Heart right ventricle (tissue), 16 donors: ENCODE results near the gene SLC16A11. TPM values are rescaled to one million over a fixed set of nuclear protein-coding genes. Genes with fewer than 3 reads are reported as not detected.
A peak's percentile ranks its signal among the peaks of the same experiment; 100 is the strongest.

ENCODE experiments used
- ATAC-seq, 8 donors: fragments of 200-7000 bp; cut with Tn5 transposase; one replicate each; pipeline ENCODE4 v1.9.1; 2020; ENCODE audit warnings: mild to moderate bottlenecking in 8 of 8, moderate library complexity in 8 of 8, moderate number of reproducible peaks in 1 of 8
- DNase-seq, 2 donors: peaks; one replicate each; pipeline ENCODE4 v3.0.0-alpha.2; 2020
- H3K27ac ChIP-seq, 10 donors: fragments of 200-600 bp; sonication (generic) in 2 of 10; one replicate each; pipeline versions ENCODE4 v1.5.0 to v1.8.0; 2020 to 2022; ENCODE audit warnings: mild to moderate bottlenecking in 3 of 10
- H3K27me3 ChIP-seq, 7 donors: fragments of 200-600 bp; one replicate each; pipeline ENCODE4 v1.8.0; 2021 to 2022; ENCODE audit warnings: mild to moderate bottlenecking in 2 of 7
- H3K36me3 ChIP-seq, 9 donors: fragments of 200-600 bp; sonication (generic) in 1 of 9; one replicate each; pipeline versions ENCODE4 v1.5.0 to v1.8.0; 2020 to 2022; ENCODE audit warnings: mild to moderate bottlenecking in 2 of 9
- H3K4me1 ChIP-seq, 9 donors: fragments of 200-600 bp; sonication (generic) in 1 of 9; one replicate each; pipeline versions ENCODE4 v1.5.0 to v1.8.0; 2020 to 2022; ENCODE audit warnings: mild to moderate bottlenecking in 4 of 9
- H3K4me3 ChIP-seq, 10 donors: fragments of 200-600 bp; sonication (generic) in 2 of 10; one replicate each; pipeline versions ENCODE4 v1.5.0 to v1.8.0; 2020 to 2022; ENCODE audit warnings: mild to moderate bottlenecking in 7 of 10, moderate library complexity in 2 of 10
- H3K9me3 ChIP-seq, 11 donors: fragments of 200-600 bp in 10 of 11; sonication (generic) in 2 of 11; one replicate each; pipeline versions ENCODE4 v1.5.0 to v1.8.0; 2013 to 2022; ENCODE audit warnings: mild to moderate bottlenecking in 2 of 11, control low read depth in 1 of 11, moderate library complexity in 1 of 11
- WGBS, 2 donors: extraction: QIAGEN DNeasy Blood & Tissue Kit; methylation state at CpG; one replicate each; pipeline ENCODE4 v1.1.7; 2013; ENCODE audit warnings: inconsistent platforms in 1 of 2; 5-methylcytosine and 5-hydroxymethylcytosine counted together
- intact Hi-C, 10 donors: fragments of 100-400 bp; cut with DNase I; formaldehyde crosslinking; loops; one replicate each; pipeline versions ENCODE4 v1.11.1 to v1.14.2; 2022
- polyA plus RNA-seq, 2 donors: library from polyadenylated mRNA; stranded (reverse); fragments of 200-250 nt; gene quantifications; one replicate each; pipeline ENCODE4 v1.2.3, GENCODE V29; 2013
- total RNA-seq, 10 donors: library from RNA; stranded (reverse); fragmentation: NEBNext Ultra II Directional in 3 of 10; extraction: Animal tissue kit (Norgen Biotek cat#: 25700) in 3 of 10; gene quantifications; one replicate each; pipeline versions ENCODE4 v1.2.1 to v1.2.4, GENCODE V29; 2021 to 2023
- TF ChIP-seq, protein P1 (sequence below), 9 donors: fragments of 200-600 bp; sonication (generic) in 2 of 9; IDR thresholded peaks; one replicate each; pipeline versions ENCODE4 v1.5.0 to v1.8.0; 2021 to 2022; ENCODE audit warnings: antibody characterized with exemption in 9 of 9, mild to moderate bottlenecking in 5 of 9, moderate library complexity in 1 of 9
- donor health status: Arrhythmogenic right ventricular cardiomyopathy.
- donor health status: ischemic (EF 13 %, LVEDD 7.1; RV severe dilation, severe dysfunction).
- donor health status: healthy with polysubstance abuse.
- donor health status: DM: no; HTN: yes; CAD: no.
- donor health status: DM: no; HTN: no; CAD: no.
- donor health status: ischemic (EF 25% LVEDD 6.9; RV normal size, moderate dysfunction).
- donor health status: ischemic (EF 25% LVEDD 5.7; RV mildly dilated, moderate dysfunction).
- donor health status: healthy.
- donor health status: DM: yes; HTN: yes; CAD: no.
- donor health status: Ischemic cardiomyopathy.
- donor health status: ischemic (EF 35%, LVEDD 5.7; RV mildly dilated, moderate dysfunction).
- donor health status: nonischemic (EF 11% LVEDD 7.7; RV severe dilation, severe dysfunction).
- donor health status: DM: yes; HTN: yes; CAD: no.
- donor health status: PGD.
- donor health status: ischemic (EF 29% LVEDD 5.4; RV normal size, mild dysfunction).
- donor health status: nonischemic (EF 23%, LVEDD 6.1; RV moderate dilation, normal function).

SLC16A11 gene
- total and polyA plus RNA-seq, 12 donors, result 0.19 to 2.1 (median 0.57) TPM

DNA sequence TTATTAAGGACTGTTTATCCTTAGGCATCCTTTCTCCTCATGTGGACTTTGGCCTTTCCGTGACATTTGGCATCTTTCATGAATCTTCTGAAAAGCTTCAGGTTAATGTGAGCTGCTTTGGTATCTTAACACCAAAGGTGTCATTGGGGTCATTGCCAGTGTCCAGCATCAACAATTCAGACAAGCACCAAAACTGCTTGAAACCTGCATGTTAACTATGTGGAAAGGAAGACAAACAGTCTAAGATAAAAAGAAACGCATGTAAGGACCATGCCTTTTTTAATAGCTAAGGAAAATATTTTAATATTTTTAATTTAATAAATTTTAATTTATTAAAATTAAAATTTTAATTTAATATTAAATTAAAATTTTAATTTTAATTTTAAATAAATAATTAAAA is 40.1 kb downstream of the SLC16A11 start:
- H3K27ac ChIP-seq, result no peak overlapping the region
- no peak overlapping the region for H3K4me3 ChIP-seq
- TF ChIP-seq, protein P1, sequence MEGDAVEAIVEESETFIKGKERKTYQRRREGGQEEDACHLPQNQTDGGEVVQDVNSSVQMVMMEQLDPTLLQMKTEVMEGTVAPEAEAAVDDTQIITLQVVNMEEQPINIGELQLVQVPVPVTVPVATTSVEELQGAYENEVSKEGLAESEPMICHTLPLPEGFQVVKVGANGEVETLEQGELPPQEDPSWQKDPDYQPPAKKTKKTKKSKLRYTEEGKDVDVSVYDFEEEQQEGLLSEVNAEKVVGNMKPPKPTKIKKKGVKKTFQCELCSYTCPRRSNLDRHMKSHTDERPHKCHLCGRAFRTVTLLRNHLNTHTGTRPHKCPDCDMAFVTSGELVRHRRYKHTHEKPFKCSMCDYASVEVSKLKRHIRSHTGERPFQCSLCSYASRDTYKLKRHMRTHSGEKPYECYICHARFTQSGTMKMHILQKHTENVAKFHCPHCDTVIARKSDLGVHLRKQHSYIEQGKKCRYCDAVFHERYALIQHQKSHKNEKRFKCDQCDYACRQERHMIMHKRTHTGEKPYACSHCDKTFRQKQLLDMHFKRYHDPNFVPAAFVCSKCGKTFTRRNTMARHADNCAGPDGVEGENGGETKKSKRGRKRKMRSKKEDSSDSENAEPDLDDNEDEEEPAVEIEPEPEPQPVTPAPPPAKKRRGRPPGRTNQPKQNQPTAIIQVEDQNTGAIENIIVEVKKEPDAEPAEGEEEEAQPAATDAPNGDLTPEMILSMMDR (IDR thresholded peaks at IDR 0.05), result no peak
- no peaks in the 10 kb centered on the region for H3K9me3 ChIP-seq
- DNase-seq (no peak), ATAC-seq (no peak)
- no peaks in the 10 kb centered on the region for H3K27me3 ChIP-seq
- intact Hi-C loops, result loop anchor here (1.0 to 10.0 kb wide), 10 partner anchors 85 to 1416 kb away; no protein-coding TSS in a partner anchor
- H3K4me1 ChIP-seq, result peaks cover 0 to 8% (median 0%) of the 10 kb centered on the region in 9 donors
- WGBS, 2 donors, result 94 to 99% methylated on average over 2 of the region's 2 CpGs
- peaks cover 0 to 75% (median 11%) of the 10 kb centered on the region in 9 donors for H3K36me3 ChIP-seq

DNA sequence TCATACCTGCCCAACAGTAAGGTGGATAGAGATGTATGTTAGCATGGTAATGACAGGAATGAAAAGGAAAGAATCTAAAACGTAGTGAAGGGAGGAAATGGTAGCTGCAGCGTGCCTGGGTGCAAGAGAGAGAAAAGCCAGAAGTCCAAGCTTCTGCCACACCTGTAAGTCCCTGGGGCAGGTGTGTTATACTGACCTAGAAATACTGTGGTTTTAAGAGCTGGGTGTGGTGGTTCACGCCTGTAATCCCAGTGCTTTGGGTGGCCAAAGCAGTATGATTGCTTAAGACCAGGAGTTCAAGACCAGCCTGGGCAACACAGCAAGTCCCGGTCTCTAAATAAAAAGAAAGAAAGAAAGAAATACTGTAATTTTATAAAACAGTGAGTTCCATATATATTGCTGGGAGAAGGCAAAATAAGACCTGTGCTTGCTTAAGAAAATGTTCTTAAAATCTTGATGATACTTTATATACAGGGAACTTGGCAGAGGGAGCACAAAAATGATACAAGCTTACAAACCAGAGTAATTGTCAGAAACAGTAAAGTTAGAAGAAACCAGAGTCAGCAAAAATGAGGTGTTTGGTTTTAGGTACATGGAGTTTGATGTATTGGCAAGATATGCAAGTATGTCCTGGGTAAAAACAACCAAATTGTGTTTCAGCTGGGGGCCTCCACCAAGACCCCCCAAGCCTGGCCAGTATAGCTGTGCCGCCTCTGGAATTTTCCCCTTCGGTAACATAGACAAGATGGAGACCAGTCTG is 41.4 kb downstream of the SLC16A11 start:
- TF ChIP-seq, protein P1 (IDR thresholded peaks at IDR 0.05), result no peak
- ATAC-seq, result no peak
- 91 to 96% methylated on average over 6 of the region's 6 CpGs for WGBS, 2 donors
- no peak for DNase-seq
- peaks cover 0 to 75% (median 11%) of the 10 kb centered on the region in 9 donors for H3K36me3 ChIP-seq
- peaks cover 0 to 7% (median 0%) of the 10 kb centered on the region in 9 donors for H3K4me1 ChIP-seq
- no peaks in the 10 kb centered on the region for H3K9me3 ChIP-seq
- H3K4me3 ChIP-seq, result no peak overlapping the region
- no peaks in the 10 kb centered on the region for H3K27me3 ChIP-seq
- H3K27ac ChIP-seq, result no peak overlapping the region
- intact Hi-C loops, result loop anchor here in 9 of 10 donors (1.0 to 10.0 kb wide), 8 partner anchors 84 to 1415 kb away; no protein-coding TSS in a partner anchor

DNA sequence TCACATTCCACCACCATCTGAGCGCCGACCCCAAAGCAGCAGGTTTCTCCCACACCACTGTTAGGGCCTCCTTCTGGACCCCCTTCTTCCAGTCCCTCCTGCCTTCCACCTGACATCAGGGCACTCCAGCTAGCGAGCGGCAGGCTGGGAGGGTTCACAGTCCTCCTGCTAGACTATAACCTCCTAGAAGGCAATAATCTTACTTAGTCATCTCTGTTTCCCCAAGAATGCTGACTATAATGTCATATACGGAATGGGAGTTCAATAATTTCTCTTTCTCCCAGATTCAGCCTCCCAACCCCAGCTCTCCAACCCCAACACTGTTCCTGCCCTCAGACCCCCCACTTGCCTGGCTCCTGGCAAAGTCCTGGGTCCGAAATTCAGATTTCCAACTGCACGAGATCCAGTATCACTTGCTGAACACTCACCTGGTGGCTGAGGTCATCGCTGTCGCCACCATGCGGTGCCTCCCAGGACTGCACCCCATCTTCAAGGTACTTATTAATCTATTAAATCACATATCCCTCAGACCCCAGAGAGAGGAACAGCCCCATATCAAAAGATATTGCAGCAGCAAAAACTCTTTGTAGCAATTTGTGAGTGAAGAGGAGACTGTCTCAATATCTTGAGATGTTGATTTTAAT is 42.5 kb downstream of the SLC16A11 start:
- H3K27me3 ChIP-seq, result no peaks in the 10 kb centered on the region
- intact Hi-C loops, result loop anchor here in 8 of 10 donors (5.0 to 10.0 kb wide), 6 partner anchors 89 to 1414 kb away; no protein-coding TSS in a partner anchor
- TF ChIP-seq, protein P1 (IDR thresholded peaks at IDR 0.05), result peak in 8 of 9 donors; percentile 5 to 62 (median 46)
- ATAC-seq, result no peak
- peaks cover 0 to 7% (median 0%) of the 10 kb centered on the region in 9 donors for H3K4me1 ChIP-seq
- 68 to 75% methylated on average over 10 of the region's 10 CpGs for WGBS, 2 donors
- peaks cover 0 to 72% (median 11%) of the 10 kb centered on the region in 9 donors for H3K36me3 ChIP-seq
- no peaks in the 10 kb centered on the region for H3K9me3 ChIP-seq
- no peak overlapping the region for H3K4me3 ChIP-seq
- no peak overlapping the region for H3K27ac ChIP-seq
- no peak for DNase-seq

DNA sequence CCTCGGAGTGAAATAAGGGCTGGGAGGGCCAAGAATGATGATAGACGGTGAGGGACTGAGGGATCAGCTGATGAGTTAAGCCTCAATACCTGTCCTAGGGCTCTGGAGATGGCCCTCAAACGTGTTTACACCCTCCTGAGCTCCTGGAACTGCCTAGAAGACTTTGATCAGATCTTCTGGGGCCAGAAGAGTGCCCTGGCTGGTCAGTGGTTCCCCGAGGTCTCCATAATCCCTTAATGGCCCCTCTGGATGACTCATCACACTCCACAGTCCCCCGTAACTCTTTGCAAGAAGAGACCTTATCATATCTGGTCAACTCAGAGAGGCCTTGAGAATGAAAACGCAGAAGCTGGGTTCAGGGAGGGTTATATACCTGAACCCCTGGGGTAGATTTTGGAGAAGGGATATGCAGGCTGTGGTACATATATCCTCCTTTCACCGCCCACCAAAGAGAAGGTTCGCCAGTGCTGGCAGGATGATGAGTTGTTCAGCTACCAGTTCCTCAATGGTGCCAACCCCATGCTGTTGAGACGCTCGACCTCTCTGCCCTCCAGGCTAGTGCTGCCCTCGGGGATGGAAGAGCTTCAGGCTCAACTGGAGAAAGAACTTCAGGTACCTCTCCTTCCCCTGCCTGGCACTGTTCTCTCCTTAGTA is 44.9 kb downstream of the SLC16A11 start:
- Histone ChIP-seq H3K4me1 (peaks cover 0 to 17% (median 8%) of the 10 kb centered on the region in 9 donors), H3K27me3 (no peaks in the 10 kb centered on the region), H3K27ac (no peak overlapping the region), H3K36me3 (peaks cover 0 to 70% (median 11%) of the 10 kb centered on the region in 9 donors), H3K4me3 (no peak overlapping the region), H3K9me3 (no peaks in the 10 kb centered on the region)
- ATAC-seq (no peak), DNase-seq (no peak)
- WGBS, 2 donors, result 85 to 86% methylated on average over 11 of the region's 11 CpGs
- TF ChIP-seq, protein P1 (IDR thresholded peaks at IDR 0.05), result no peak
- intact Hi-C loops, result loop anchor here in 2 of 10 donors (2.0 to 5.0 kb wide), 2 partner anchors 84 to 332 kb away; no protein-coding TSS in a partner anchor
